GM12891 (cell line): ENCODE measurements around the gene CHID1.

Source experiments
- PAX5 ChIP-seq: IDR thresholded peaks from 2 replicates; pipeline ENCODE4 v1.6.1; 2011; ENCODE audit warnings: low read length, moderate library complexity, mild to moderate bottlenecking; ENCODE audit not compliant: insufficient read depth, severe bottlenecking
- POLR2A ChIP-seq: IDR thresholded peaks from 2 replicates; pipeline ENCODE4 v1.6.1; 2011; ENCODE audit warnings: low read depth, low read length, control low read depth
- POLR2AphosphoS5 ChIP-seq: IDR thresholded peaks from 2 replicates; pipeline ENCODE4 v1.6.1; 2011; ENCODE audit warnings: low read depth, low read length, control low read depth
- POU2F2 ChIP-seq: IDR thresholded peaks from 2 replicates; pipeline ENCODE4 v1.6.1; 2011; ENCODE audit warnings: low read depth, mild to moderate bottlenecking, control low read depth, low read length, moderate library complexity
- SPI1 ChIP-seq: IDR thresholded peaks from 2 replicates; pipeline ENCODE4 v1.6.1; 2011; ENCODE audit warnings: low read depth, low read length, control low read depth
- TAF1 ChIP-seq: IDR thresholded peaks from 2 replicates; pipeline ENCODE4 v1.6.1; 2011; ENCODE audit warnings: low read depth, low read length, control low read depth

DNA sequence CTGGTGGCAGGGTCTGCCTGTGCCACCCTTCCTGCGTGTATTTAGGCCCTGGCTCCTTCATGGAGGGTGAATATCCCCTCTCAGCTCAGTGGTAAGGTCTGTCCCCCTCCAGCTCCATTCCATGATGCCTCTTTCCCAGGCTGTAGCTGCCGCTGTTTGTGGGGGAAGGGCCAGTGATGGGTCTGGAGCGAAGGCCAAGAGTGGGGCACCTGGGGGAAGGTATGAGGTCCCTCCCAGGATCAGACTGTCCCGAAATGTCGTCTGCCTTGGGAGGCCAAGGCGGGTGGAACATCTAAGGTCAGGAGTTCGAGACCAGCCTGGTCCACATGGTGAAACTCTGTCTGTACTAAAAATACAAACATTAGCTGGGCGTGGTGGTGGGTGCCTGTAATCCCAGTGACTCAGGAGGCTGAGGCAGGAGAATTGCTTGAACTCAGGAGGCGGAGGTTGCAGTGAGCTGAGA, 76.7 kb downstream of the CHID1 start:
- no peak for TF ChIP-seq TAF1
- TF ChIP-seq POLR2A: no peak
- TF ChIP-seq POLR2AphosphoS5: no peak
- TF ChIP-seq SPI1: no peak
- no peak for TF ChIP-seq PAX5
- no peak for TF ChIP-seq POU2F2
